Stimulated activated naive CD8-positive, alpha-beta T cell treated with anti-CD3 and anti-CD28 coated beads, Interleukin-15, Interleukin-2, amounts not matched to agents 100 U/mL and 50 U/mL, for 24 hours (primary cell): ENCODE measurements around the gene PCP4.

Experiments
- ATAC-seq: fragments of 150-1000 bp; cut with Tn5 transposase; one replicate; pipeline ENCODE4 v1.10.0; 2021
- DNase-seq: peaks from one replicate; pipeline ENCODE4 v3.0.0; 2021

Gene PCP4

GRCh38 chr21:39923476-39923875 is 56.2 kb downstream of the PCP4 start:
- DNase-seq (no peak), ATAC-seq (no peak)

- ATAC-seq: no peak
- DNase-seq: no peak
These were observed 57.5 kb downstream of the PCP4 start for GRCh38 chr21:39924577-39925308.

DNA sequence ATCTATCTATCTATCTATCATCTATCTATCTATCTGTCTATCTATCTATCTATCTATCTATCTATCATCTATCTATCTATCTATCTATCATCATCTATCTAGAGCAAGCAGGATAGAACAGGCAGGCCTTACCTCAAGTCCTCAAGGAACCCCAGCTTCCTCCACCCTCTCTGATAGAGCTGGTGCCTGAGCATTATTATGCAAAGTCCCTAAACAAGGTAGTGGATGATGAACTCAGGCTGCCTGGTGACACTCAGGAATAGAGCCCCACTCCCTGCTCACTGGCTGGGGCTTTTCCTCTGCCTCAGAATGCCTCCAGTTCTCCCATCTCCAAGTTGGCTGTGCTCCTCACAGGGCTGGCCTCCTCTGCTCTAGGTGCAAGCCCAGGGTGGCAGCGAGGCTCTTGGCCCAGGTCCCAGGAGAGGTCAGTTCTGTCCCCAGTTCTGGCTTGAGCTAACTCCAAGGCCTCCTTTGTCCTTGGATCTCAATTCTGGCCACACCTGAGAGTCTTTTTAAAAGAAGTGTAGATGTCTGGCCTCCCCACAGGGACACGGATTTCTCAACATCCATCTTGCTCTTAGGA is 60.2 kb downstream of the PCP4 start:
- ATAC-seq: no peak
- no peak for DNase-seq

GRCh38 chr21:39932335-39932734 is 65.1 kb downstream of the PCP4 start:
- DNase-seq (no peak), ATAC-seq (no peak)

DNA sequence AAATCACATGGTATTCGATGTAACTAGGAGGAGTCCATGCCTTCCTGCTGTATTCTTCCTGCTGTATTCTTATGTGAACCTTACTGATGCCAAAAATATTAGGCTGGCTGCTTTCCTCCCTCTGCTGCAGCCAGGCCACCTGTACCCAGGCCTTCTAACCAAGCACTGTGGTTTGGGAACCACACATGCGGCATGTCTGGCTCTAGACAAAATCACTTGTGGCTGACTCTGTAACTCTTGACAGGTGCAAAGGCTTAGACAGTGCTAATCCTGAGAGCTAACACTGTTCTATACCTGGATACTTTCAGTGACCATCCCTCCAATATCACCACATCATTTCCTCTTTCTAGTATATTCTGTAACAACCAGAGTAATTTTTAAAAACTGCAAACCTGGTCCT is 67.7 kb downstream of the PCP4 start:
- DNase-seq (no peak), ATAC-seq (no peak)

DNA sequence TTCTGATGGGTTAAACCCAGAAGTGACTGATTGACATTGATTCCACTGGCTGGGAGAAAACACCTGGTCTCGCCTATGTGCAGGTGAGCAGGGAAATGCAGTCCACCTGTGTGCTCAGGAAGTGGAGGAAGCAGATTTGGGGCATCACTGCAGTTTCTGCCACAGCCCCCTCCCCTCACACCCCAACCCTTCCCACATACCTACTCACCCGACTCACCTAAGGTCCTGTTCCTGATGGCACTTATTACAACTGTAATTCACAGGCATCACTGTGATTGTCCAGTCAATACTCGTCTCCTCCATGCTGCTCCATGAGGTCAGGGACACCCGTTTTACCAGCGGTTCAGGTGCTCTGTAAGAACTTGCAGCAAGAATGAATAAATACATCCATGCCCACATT is 68.5 kb downstream of the PCP4 start:
- no peak for DNase-seq
- ATAC-seq: no peak

- ATAC-seq (no peak), DNase-seq (no peak)
These were observed 70.9 kb downstream of the PCP4 start for GRCh38 chr21:39938086-39938625.

DNA sequence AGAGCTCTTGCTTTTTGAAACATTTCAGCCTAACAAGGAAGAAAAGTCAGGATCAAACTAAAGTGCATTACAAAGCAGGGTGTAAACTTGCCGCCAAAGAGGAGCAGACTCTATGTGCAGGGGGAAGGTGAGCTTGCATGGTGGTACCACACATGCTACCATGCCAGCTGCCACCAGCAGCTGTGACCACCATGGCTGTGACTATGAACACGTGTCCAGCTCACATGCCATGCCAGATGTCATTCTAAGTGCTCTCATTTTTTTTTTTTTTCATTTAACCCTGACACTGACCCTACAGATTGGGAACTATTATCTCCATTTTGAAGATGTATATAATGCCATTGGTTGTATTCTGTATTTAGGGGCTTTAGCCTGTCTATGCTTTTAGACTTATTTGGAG is 79.0 kb downstream of the PCP4 start:
- DNase-seq: no peak

DNA sequence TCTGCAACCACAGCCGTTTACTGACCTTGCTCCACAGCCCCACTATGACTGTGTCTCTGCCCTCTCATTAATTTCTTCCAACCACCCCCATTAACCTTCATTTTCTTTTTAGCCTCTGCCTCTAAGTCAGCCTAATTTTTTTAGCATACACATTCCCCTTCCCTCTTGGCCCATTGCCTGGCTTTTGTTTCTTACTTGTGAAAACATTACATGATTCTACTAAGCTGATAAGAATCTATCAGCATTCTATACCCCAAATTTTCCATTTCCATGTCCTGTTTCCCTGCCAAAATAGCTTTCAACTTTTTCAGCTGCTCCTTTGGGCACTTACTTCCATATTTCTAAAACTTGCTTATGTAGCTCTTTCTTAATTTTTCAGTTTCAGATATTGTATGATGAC is 79.8 kb downstream of the PCP4 start:
- no peak for DNase-seq
- no peak for ATAC-seq

More for the DNA sequence above, 79.0 kb downstream of the PCP4 start:
- ATAC-seq: no peak

- ATAC-seq (no peak), DNase-seq (no peak)
These were observed 84.2 kb downstream of the PCP4 start for GRCh38 chr21:39951183-39952101.

DNA sequence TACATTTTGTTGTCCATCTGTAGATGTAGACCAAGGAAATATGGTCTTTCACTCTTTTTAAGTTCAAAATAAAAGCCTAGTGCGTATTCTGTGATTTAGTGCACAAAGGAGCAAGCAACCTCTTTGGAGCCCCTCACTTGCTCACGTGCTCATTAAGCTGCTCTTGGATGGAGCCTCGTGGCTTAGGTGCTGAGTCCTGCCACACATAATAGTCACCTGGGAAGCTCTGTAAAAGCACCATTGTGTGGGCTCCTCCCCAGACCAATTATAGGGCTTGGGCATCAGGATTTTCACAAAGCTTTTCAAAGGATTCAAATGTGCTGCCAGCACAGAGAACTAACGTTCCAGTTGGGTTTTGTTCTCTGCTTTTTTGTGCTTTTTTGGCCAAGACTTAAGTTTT is 85.0 kb downstream of the PCP4 start:
- ATAC-seq (no peak), DNase-seq (no peak)

GRCh38 chr21:39954570-39954969 is 87.3 kb downstream of the PCP4 start:
- DNase-seq (no peak), ATAC-seq (no peak)

DNA sequence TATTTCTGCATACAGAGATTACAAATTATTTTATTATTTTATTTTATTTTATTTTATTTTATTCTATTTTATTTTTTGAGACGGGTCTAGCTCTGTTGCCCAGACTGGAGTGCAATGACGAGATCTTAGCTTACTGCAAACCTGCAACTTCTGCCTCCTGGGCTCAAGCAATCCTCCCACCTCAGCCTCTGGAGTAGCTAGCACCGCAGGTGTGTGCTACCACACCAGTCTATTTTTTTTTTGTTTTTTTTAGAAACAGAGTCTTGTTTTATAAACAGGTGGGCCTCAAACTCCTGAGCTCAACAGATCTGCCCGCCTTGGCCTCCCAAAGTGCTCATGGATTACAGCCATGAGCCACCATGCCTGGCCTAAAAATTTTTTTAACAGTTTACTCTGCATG is 88.1 kb downstream of the PCP4 start:
- DNase-seq (no peak), ATAC-seq (no peak)

DNA sequence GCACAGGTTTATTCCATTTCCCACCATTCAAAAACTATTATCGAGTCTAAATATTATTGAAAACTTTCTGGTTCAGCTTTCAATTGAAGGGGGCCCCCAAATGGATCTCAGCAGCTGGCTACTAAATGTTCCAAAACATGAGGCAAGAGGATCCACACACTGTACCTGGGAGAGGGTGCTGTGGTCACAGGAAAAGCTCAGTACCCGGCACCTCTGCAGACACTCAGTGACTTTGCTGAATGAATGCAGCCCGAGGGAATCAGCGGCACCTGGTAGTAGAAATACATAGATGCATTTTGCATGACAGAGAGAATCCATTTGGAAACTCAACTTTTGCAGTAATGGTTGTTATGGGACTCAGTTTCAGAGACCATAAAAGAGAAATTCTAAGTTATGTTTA is 89.3 kb downstream of the PCP4 start:
- DNase-seq (no peak), ATAC-seq (no peak)

DNA sequence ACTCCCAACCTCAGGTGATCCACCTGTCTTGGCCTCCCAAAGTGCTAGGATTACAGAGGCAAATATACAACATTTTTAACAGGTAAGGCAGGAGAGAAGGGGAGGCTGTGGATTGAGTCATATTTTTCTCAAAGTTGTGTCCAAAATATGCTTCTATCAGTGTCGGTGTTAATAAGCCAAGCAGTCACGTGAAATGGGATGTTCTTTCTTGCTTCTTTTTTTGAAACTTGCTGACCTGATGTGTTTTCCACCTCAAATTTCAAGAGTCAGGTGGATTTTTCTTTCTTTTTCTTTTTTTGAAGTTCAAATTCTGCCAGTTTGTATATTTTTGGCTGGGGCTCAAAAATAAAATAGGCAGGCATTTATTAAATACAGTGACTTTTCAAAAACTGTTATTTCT is 91.5 kb downstream of the PCP4 start:
- ATAC-seq (no peak), DNase-seq (no peak)

GRCh38 chr21:39961251-39961650 is 94.0 kb downstream of the PCP4 start:
- ATAC-seq (no peak), DNase-seq (no peak)

DNA sequence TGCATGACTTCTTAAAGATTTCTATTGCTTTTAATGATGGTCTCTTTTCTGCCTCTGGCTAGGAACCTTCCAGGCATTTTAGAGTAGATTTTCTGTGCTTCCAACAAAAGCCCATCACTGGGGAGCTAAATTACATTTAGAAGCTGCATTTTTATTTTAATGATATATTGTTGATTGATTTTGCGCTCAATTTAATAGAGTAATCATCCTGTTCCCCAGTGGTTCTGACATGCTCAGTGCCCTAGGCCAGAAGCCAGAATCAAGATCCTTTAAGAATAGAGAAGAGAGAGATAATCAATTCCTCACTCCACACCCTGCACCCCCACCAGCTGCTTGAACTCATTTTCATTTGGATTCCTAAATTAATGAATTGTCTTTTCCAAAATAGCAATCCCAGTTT is 97.8 kb downstream of the PCP4 start:
- DNase-seq (no peak), ATAC-seq (no peak)

DNA sequence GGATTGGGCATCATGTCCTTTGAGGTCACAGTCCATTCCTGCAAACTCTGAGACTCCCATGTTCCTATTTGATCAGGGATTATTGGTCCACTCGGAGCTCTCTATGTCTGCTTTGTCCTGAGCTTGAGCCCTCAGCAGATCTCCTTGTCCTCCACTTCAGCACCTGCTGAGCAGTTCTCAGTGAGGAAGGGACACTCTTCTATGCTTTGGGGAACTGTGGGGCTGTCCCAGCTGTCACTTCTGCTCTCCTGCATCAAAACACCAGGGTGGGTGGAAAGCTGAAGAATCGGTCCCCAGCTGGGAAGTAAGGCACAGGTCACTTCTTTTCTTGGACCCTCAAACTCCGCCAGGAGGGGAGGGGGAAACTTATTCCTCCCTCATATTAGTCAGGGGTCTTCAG is 99.5 kb downstream of the PCP4 start:
- DNase-seq (no peak), ATAC-seq (no peak)

- DNase-seq (no peak), ATAC-seq (no peak)
These were observed 100.8 kb downstream of the PCP4 start for GRCh38 chr21:39968010-39968409.

DNA sequence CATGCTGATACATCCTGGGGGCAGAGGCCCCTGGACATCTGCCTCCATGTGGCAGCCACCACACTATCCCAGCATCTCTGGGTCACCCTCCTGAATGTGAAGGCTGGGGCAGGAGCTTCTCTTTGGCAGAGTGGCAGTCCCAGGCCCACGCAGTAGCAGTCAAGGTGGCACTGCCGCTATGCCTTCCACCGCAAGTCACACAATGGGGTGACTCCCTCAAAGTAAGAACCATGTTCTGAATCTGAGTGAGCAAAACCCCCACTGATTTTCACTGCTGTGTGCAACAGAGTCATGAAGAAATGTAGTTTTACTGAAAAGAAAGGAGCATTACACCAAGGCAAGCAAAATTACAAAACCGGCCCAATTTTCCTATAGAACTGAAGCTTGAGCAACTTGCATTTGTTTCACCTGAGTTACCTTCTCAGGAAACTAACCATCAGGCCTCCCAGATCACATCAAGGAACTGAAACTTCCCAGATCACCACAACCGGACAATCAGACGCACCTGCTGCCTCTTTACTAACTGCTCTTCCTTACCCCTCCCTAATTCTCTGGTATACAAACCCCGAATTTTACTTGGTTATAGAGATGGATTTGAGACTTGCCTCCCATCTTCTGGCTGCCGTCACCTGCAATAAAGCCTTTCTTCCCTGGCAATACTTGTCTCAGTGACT is 102.6 kb downstream of the PCP4 start:
- DNase-seq (no peak), ATAC-seq (no peak)

DNA sequence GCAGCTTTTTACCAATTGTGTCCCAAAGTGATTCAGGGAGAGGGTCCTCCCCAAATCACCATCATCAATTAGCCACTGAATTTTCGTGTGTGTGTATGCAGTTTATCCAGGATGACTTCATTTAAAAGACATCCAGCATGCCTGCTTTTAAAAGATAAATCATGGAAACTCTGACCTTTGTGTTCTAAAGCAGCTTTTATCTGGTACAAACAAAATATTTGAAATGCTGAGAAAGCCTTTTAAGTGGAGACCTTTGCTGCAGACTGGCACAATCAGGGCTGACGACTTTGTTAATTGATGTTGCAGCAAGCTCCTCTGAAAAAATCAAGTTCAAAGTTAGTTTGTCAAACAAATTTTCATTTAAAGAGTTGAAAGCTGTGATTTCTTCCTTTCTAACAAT is 104.7 kb downstream of the PCP4 start:
- ATAC-seq: no peak

DNA sequence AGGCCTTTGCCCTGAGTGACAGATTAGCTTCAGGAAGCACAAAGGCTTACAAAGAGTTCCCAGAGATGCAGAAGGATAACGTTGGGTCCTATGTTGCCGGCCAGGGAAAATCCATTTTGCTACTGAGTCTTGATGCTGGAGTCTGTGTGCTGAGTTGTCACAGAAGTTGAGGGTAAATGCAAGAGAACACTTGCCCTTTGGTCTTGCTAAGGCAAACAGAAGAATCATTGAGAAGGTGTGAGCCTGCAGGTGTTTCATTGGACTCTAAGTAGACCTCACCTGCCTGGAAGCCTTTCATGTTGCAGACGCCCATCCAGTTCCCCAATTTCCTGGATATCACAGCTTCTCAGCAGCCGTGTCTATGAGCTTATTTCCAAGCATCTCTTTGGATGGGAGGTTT is 105.2 kb downstream of the PCP4 start:
- ATAC-seq: no peak
- DNase-seq: no peak

More for the DNA sequence above, 104.7 kb downstream of the PCP4 start:
- DNase-seq: no peak
